GM19438 (cell line): ENCODE results near the gene PILRB.
"Not testable (repeated sequence)": the region's sequence is repeated elsewhere in the genome, so short reads cannot be mapped to it uniquely, and the experiment has no call there.

ENCODE experiments used
- ATAC-seq: cut with Tn5 transposase; IDR thresholded peaks from one replicate; pipeline ENCODE4 v1.9.1; 2021; ENCODE audit warnings: low read depth; ENCODE audit not compliant: unreplicated experiment

PILRB gene

GRCh38 chr7:100358027-100358856 lies at the start of gene PILRB:
PILRB (plus strand) TSS chr7:100358117; CDS start chr7:100358303, 186 bp downstream.
- ATAC-seq = peak; percentile 49

- ATAC-seq = not testable (repeated sequence)
Measured at GRCh38 chr7:100318329-100318728, 39.6 kb upstream of the PILRB start.

- not testable (repeated sequence) for ATAC-seq
Measured at GRCh38 chr7:100321648-100322047, 36.3 kb upstream of the PILRB start.

GRCh38 chr7:100324194-100324593 lies 33.7 kb upstream of the PILRB start:
- ATAC-seq = not testable (repeated sequence)

- not testable (repeated sequence) for ATAC-seq
Measured at GRCh38 chr7:100325671-100326070, 32.2 kb upstream of the PILRB start.

- not testable (repeated sequence) for ATAC-seq
Measured at GRCh38 chr7:100326914-100327313, 31.0 kb upstream of the PILRB start.

GRCh38 chr7:100335566-100336466 lies 22.1 kb upstream of the PILRB start:
- ATAC-seq = peak; percentile 90

- not testable (repeated sequence) for ATAC-seq
Measured at GRCh38 chr7:100338083-100338696, 19.7 kb upstream of the PILRB start.

- not testable (repeated sequence) for ATAC-seq
Measured at GRCh38 chr7:100341286-100341685, 16.6 kb upstream of the PILRB start.

GRCh38 chr7:100342765-100343164 lies 15.2 kb upstream of the PILRB start:
- ATAC-seq = no peak

- ATAC-seq = not testable (repeated sequence)
Measured at GRCh38 chr7:100344124-100344559, 13.8 kb upstream of the PILRB start.

- ATAC-seq = peak; percentile 78
Measured at GRCh38 chr7:100344560-100345287, 13.2 kb upstream of the PILRB start.

- peak; percentile 37 for ATAC-seq
Measured at GRCh38 chr7:100345288-100345672, 12.6 kb upstream of the PILRB start.

- no peak for ATAC-seq
Measured at GRCh38 chr7:100346921-100347320, 11.0 kb upstream of the PILRB start.

- no peak for ATAC-seq
Measured at GRCh38 chr7:100348805-100349204, 9.1 kb upstream of the PILRB start.

- no peak for ATAC-seq
Measured at GRCh38 chr7:100349757-100350156, 8.2 kb upstream of the PILRB start.

GRCh38 chr7:100351657-100352058 lies 6.3 kb upstream of the PILRB start:
- ATAC-seq = no peak

GRCh38 chr7:100352230-100352781 lies 5.6 kb upstream of the PILRB start:
- not testable (repeated sequence) for ATAC-seq

- no peak for ATAC-seq
Measured at GRCh38 chr7:100352984-100353684, 4.8 kb upstream of the PILRB start.
